CD4-positive, alpha-beta T cell treated with Interferon alpha-2 for 1 hour (primary cell): Measurements from ENCODE around the gene CEP152.
"Not testable (repeated sequence)": the region's sequence is repeated elsewhere in the genome, so short reads cannot be mapped to it uniquely, and the experiment has no call there.

Experiments
- DNase-seq, 2 donors: peaks; one replicate each; pipeline ENCODE4 v3.0.0-alpha.2; 2020 to 2022

The CEP152 gene

GRCh38 chr15:48810414-48811324 is at the start of gene CEP152:
Gene CEP152, minus strand, starts transcription at chr15:48811069. Its CDS starts 5,420 bp downstream, at chr15:48805649.
- DNase-seq = peak; percentile 99

GRCh38 chr15:48859426-48859825 is 48.6 kb upstream of the CEP152 start:
- no peak for DNase-seq

- no peak for DNase-seq
Observed at GRCh38 chr15:48858401-48858800, 47.5 kb upstream of the CEP152 start.

GRCh38 chr15:48856942-48857341 is 46.1 kb upstream of the CEP152 start:
- DNase-seq = no peak

GRCh38 chr15:48855501-48856440 is 44.9 kb upstream of the CEP152 start:
- no peak for DNase-seq

- DNase-seq = not testable (repeated sequence)
Observed at GRCh38 chr15:48854434-48854833, 43.6 kb upstream of the CEP152 start.

- no peak for DNase-seq
Observed at GRCh38 chr15:48851956-48852355, 41.1 kb upstream of the CEP152 start.

GRCh38 chr15:48850648-48851047 is 39.8 kb upstream of the CEP152 start:
- DNase-seq = no peak

GRCh38 chr15:48845123-48845522 is 34.3 kb upstream of the CEP152 start:
- DNase-seq = no peak

- DNase-seq = no peak
Observed at GRCh38 chr15:48842501-48842900, 31.6 kb upstream of the CEP152 start.

- no peak for DNase-seq
Observed at GRCh38 chr15:48834756-48835155, 23.9 kb upstream of the CEP152 start.

GRCh38 chr15:48833526-48834239 is 22.8 kb upstream of the CEP152 start:
- no peak for DNase-seq

GRCh38 chr15:48832648-48833047 is 21.8 kb upstream of the CEP152 start:
- no peak for DNase-seq

GRCh38 chr15:48828906-48829305 is 18.0 kb upstream of the CEP152 start:
- DNase-seq = no peak

- no peak for DNase-seq
Observed at GRCh38 chr15:48828471-48828870, 17.6 kb upstream of the CEP152 start.

- no peak for DNase-seq
Observed at GRCh38 chr15:48825075-48825474, 14.2 kb upstream of the CEP152 start.

- DNase-seq = no peak
Observed at GRCh38 chr15:48823706-48824105, 12.8 kb upstream of the CEP152 start.

GRCh38 chr15:48823237-48823636 is 12.4 kb upstream of the CEP152 start:
- DNase-seq = no peak

- no peak for DNase-seq
Observed at GRCh38 chr15:48814286-48814685, 3.4 kb upstream of the CEP152 start.

GRCh38 chr15:48811325-48811958 is 573 bp upstream of the CEP152 start:
- DNase-seq = no peak

- DNase-seq = no peak
Observed at GRCh38 chr15:48806151-48806550, 4.7 kb downstream of the CEP152 start.

GRCh38 chr15:48805591-48805990 is 5.3 kb downstream of the CEP152 start:
- no peak for DNase-seq
